NCI-H128 (cell line): ENCODE results near the gene EDA.
"Not testable (repeated sequence)": the region's sequence is repeated elsewhere in the genome, so short reads cannot be mapped to it uniquely, and the experiment has no call there.

ENCODE experiments used
- DNase-seq: peaks from one replicate; lab custom pipeline; 2025; ENCODE audit not compliant: unreplicated experiment; lab: John Stamatoyannopoulos, UW

EDA gene

GRCh38 chrX:69741721-69742120 lies 125.8 kb downstream of the EDA start:
- DNase-seq, result no peak

GRCh38 chrX:69746051-69746450 lies 130.1 kb downstream of the EDA start:
- DNase-seq, result no peak

GRCh38 chrX:69748055-69748454 lies 132.1 kb downstream of the EDA start:
- DNase-seq, result no peak

GRCh38 chrX:69759921-69760625 lies 144.2 kb downstream of the EDA start:
- no peak for DNase-seq

GRCh38 chrX:69761633-69762032 lies 145.7 kb downstream of the EDA start:
- no peak for DNase-seq

GRCh38 chrX:69762340-69762739 lies 146.4 kb downstream of the EDA start:
- DNase-seq, result no peak

- DNase-seq, result no peak
Measured at GRCh38 chrX:69793260-69793935, 177.5 kb downstream of the EDA start.

- no peak for DNase-seq
Measured at GRCh38 chrX:69795702-69796101, 179.8 kb downstream of the EDA start.

- DNase-seq, result no peak
Measured at GRCh38 chrX:69807400-69807799, 191.5 kb downstream of the EDA start.

GRCh38 chrX:69808375-69808774 lies 192.5 kb downstream of the EDA start:
- DNase-seq, result no peak

- DNase-seq, result no peak
Measured at GRCh38 chrX:69813677-69814076, 197.8 kb downstream of the EDA start.

- no peak for DNase-seq
Measured at GRCh38 chrX:69815063-69815462, 199.2 kb downstream of the EDA start.

GRCh38 chrX:69815519-69815918 lies 199.6 kb downstream of the EDA start:
- no peak for DNase-seq

GRCh38 chrX:69844636-69845035 lies 228.7 kb downstream of the EDA start:
- DNase-seq, result no peak

GRCh38 chrX:69859999-69860398 lies 244.1 kb downstream of the EDA start:
- DNase-seq, result not testable (repeated sequence)

- no peak for DNase-seq
Measured at GRCh38 chrX:69876221-69876620, 260.3 kb downstream of the EDA start.

GRCh38 chrX:69884210-69884609 lies 268.3 kb downstream of the EDA start:
- no peak for DNase-seq

- no peak for DNase-seq
Measured at GRCh38 chrX:69896046-69896445, 280.1 kb downstream of the EDA start.

- no peak for DNase-seq
Measured at GRCh38 chrX:69900491-69900890, 284.6 kb downstream of the EDA start.

- no peak for DNase-seq
Measured at GRCh38 chrX:69906447-69906846, 290.5 kb downstream of the EDA start.

- no peak for DNase-seq
Measured at GRCh38 chrX:69914781-69915180, 298.9 kb downstream of the EDA start.

GRCh38 chrX:69919749-69920148 lies 303.8 kb downstream of the EDA start:
- no peak for DNase-seq

GRCh38 chrX:69932323-69932722 lies 316.4 kb downstream of the EDA start:
- DNase-seq, result no peak
